Mammary epithelial cell (primary cell): ENCODE results near the gene CSRP3.

ENCODE experiments used
- CTCF ChIP-seq, 2 donors: IDR thresholded peaks in 1 of 2; conservative IDR thresholded peaks in 1 of 2; 2 replicates each; pipeline ENCODE4 v1.5.1; 2011 to 2012; ENCODE audit warnings: inconsistent platforms in 2 of 2, low read length in 2 of 2, mild to moderate bottlenecking in 2 of 2, control low read depth in 1 of 2, low read depth in 1 of 2; ENCODE audit not compliant: insufficient read depth in 1 of 2; ENCODE audit errors: extremely low read depth in 1 of 2
- EZH2 ChIP-seq: IDR thresholded peaks from 2 replicates; pipeline ENCODE4 v1.6.1; 2012; ENCODE audit warnings: low read length, inconsistent platforms, borderline replicate concordance

GRCh38 chr11:19193916-19194315 is 7.9 kb downstream of the CSRP3 start:
- TF ChIP-seq CTCF (conservative IDR thresholded peaks at IDR 0.05 in 1 of 2, IDR thresholded peaks at IDR 0.05 in 1 of 2; ENCODE audit: extremely low read depth in 1 of 2, insufficient read depth in 1 of 2, low read depth in 1 of 2, low read length in 2 of 2) (no peak), EZH2 (no peak)
